HEK293T (cell line): ENCODE results near the gene GTF3C4.

Experiments
- CTBP1 ChIP-seq: fragments of 450-650 bp; IDR thresholded peaks from 2 replicates; pipeline ENCODE4 v1.6.1; 2016; ENCODE audit warnings: borderline replicate concordance
- TARDBP ChIP-seq: fragments of 450-650 bp; IDR thresholded peaks from 2 replicates; pipeline ENCODE4 v1.6.1; 2016

- no peak for TF ChIP-seq CTBP1
- TF ChIP-seq TARDBP: no peak
These were observed 23.5 kb upstream of the GTF3C4 start for GRCh38 chr9:132646726-132647125.
